Measurements from ENCODE around the gene CARF.

- TF ChIP-seq, protein P1, sequence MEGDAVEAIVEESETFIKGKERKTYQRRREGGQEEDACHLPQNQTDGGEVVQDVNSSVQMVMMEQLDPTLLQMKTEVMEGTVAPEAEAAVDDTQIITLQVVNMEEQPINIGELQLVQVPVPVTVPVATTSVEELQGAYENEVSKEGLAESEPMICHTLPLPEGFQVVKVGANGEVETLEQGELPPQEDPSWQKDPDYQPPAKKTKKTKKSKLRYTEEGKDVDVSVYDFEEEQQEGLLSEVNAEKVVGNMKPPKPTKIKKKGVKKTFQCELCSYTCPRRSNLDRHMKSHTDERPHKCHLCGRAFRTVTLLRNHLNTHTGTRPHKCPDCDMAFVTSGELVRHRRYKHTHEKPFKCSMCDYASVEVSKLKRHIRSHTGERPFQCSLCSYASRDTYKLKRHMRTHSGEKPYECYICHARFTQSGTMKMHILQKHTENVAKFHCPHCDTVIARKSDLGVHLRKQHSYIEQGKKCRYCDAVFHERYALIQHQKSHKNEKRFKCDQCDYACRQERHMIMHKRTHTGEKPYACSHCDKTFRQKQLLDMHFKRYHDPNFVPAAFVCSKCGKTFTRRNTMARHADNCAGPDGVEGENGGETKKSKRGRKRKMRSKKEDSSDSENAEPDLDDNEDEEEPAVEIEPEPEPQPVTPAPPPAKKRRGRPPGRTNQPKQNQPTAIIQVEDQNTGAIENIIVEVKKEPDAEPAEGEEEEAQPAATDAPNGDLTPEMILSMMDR (conservative IDR thresholded peaks at IDR 0.05; ENCODE audit: low read length), result no peak
- no peak for TF ChIP-seq EZH2phosphoT487 (IDR thresholded peaks at IDR 0.05; ENCODE audit: borderline replicate concordance, low read depth, low read length)
These were observed 918 bp upstream of the CARF start for GRCh38 chr2:202911203-202911511.
